HUDEP-2 (cell line): ENCODE measurements around the gene FAM47C.
"Not testable (repeated sequence)": the region's sequence is repeated elsewhere in the genome, so short reads cannot be mapped to it uniquely, and the experiment has no call there.

Source experiments
- DNase-seq, 76 experiments: peaks; one replicate each; lab custom pipeline; 2025; ENCODE audit not compliant: unreplicated experiment in 76 of 76; lab: John Stamatoyannopoulos, UW

Gene FAM47C

GRCh38 chrX:37008182-37008581 is at the start of gene FAM47C:
Gene FAM47C (plus strand): TSS chrX:37008366. CDS start chrX:37008411, 45 bp downstream.
- DNase-seq: not testable (repeated sequence)

DNA sequence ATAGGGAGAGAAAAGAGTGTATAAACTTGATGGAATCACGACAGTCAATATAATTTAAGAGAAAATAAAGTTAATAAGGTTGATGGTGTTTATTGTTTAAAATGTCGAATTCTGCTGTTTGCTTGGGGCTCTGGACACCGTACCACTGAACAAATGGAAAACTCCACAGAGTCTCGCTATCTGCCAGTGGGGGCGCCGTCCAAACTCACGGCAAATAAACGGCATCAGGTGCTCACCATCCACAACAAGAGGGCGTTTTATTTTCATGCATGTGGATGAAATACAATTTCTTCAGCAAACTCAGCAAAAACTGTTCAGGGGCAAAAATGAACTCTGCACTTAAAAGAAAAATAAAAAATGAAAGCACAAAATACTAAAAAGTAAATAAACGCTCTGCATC is 46.6 kb upstream of the FAM47C start:
- no peak for DNase-seq

DNA sequence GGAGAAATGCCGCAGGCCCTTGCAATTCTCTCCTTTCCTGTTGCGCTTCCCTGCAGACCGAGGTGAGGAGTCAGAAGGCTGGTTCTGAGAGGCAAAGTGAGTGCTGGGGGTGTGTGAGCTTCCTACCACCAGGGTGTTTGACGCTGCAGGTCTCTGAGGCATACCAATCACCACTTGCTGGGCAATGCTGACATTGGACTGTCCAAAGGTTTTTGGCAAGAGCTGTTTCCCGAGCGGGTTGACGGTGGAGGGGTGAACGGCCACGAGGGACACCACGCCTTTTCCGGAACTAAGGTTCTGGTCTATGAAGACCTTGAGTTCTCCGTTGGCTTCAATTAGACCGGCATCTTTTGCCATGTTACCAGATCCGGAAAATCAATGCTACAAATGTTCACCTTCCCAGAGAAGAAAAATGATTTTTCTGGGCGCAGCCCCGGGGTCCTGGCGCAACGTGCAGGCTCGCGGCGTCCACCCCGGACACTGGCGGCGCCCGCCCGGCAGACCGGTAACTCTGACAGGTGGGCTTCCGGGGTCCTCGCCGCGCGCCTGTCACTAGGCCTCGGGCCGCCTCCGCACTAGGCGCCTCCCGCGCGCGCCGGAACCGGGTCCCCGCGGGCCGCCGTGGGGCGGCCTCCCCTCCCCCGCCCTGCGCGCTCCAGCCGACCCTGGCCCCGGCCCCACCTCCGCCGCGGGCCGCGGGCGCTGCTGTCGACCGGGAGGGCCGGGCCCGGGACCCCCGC is 44.9 kb upstream of the FAM47C start:
- DNase-seq: no peak

DNA sequence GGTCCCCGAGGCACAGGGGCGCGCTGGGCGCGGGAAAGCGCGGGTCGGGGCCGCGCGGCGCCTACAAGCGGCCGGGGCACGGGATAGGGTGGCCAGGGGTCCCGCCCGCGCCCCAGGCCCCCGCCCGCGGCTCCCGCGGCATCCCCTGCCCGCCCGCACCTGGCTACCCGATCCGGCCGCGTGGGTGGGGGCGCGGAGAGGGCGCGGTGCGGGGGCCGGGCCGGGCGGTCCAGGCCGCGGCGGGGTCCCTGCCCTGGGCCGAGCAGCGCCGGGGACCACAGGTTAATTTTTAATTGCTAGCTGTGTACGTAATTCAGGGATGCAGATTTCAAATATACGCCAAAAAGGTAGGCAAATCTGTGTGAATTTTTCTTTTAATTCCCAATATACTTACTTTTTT is 44.3 kb upstream of the FAM47C start:
- no peak for DNase-seq

GRCh38 chrX:36973575-36973974 is 34.6 kb upstream of the FAM47C start:
- DNase-seq: no peak

- DNase-seq: no peak
These were observed 33.3 kb upstream of the FAM47C start for GRCh38 chrX:36974911-36975310.

DNA sequence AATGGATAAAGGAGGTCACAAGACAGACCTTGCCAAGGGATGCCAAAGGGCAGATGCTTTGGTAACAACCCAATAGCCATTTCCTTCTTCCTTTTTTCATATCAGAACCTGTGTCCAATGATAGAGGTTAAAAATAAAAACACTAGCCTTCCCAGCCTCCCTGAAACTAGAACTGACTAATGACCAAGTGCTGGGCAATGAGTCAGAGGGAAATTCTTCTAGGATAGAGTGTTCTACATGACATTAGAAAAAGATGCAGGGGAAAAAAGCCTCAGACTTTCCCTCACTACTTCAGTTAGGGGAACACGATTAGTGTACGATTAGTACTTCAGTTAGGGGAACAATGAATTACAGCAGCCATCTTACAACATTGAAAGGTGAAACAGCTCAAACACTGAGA is 29.3 kb upstream of the FAM47C start:
- DNase-seq: no peak

DNA sequence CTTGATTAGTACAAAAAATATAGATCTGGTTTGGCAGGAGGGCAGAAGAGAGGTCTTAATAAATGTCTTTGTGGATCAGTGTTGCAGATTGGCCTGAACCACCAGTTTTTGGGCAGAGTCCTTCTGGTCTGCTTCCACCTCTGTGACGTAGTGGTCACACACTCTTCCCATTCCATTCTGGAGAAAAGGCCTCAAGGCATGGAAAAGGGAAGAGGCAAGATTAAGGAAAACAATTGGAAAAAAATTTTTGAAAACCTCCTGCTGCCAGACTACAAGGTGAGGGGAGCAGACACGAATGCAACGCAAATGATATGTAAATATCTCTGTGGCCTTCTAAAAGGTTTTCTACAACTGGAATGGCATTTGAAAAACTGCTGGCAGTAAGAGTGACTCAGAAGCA is 24.3 kb upstream of the FAM47C start:
- DNase-seq: no peak

DNA sequence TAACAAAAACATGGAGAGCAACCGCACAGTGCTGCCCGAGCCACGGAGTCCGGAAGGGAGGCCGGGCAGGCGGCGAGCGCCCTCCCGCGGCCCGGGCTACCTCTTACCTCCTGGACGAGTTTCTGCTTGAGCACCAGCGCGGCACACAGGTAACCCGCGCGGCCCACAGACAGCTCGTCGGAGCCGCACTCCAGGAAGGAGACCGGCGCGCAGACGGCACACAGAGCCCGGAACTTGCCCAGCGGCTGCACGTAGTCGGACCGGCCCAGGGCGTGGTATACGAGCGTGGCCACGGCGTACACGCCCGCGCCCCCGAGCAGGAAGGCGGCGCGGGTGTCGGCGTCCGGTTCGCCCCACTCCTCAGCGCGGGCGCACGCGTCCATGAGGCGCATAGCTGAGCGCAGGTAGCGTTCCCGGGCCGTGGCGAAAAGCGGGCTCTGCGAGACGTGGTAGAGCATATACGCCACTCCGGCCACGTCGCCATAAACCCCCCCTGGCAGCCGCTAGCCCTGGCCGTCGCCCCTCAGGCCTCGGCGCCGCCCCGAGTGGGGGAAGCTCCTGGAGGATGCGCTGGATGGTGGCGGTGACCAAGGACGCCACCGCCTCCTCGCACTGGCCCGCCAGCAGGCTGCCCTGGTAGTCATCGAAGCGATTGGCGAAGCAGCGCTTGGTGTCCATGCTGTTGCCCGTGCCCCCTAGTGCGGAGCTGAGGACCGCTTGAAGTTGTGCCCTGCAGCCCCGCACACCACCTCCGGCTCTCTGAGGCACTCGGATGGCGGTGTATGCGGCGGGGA is 22.6 kb upstream of the FAM47C start:
- not testable (repeated sequence) for DNase-seq

DNA sequence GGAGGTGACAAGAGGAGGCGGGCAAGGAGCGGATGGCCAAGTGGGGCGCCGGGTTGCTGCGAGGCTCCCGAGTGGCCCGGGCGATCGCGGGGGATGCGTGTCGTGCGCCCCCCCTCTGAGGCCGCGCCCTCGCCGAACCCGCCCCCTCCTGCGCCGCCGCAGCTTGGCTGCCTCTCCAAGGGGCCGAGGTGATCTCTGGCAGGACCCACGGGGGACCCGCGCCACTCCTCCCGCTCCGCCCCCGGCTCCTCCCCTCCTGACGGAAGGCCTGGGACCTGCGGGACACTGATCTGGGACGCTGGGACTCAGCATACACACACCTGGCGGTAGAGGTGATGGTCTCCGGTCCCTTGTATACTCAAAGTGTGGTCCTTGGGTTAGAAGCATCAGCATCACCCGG is 21.9 kb upstream of the FAM47C start:
- no peak for DNase-seq

DNA sequence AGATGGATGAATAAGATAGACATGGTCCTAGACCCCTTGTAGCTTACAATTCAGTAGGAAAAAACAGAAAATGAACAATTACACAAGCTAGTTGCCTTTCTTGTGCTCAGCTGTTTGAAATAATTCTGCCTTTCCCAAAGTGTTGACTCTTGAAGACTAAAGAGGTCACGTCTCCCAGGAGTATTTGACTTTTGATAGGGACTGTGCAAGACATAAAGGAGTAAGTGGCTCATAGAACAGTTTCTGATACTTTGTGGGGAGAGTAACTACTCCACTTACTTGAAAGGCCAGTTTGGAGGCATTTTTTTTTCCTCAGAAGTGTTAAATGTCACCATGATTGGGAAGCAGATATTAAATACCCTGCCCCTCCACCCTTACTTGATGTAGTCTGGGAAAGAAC is 21.0 kb upstream of the FAM47C start:
- DNase-seq: not testable (repeated sequence)

DNA sequence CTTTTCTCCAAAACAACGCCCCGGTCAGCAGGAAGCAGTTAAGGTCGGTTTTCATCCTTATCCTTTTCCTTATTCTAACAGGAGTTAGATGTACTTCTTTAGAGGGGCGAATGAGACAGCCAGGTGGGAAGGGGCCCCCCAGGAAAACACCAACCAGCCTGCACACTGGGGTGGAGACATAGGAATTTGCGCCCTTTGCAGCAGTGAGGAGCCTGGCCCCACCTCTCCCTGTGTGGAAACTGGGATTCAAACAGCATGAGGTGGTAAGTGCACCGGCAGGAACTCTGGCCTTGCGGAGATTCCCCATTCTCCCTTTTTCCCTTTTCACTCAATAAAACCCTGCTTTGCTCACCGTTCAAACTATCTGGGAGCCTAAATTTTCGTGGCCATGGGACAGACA is 8.0 kb upstream of the FAM47C start:
- DNase-seq: no peak

- no peak for DNase-seq
These were observed 2.3 kb downstream of the FAM47C start for GRCh38 chrX:37010496-37010895.

DNA sequence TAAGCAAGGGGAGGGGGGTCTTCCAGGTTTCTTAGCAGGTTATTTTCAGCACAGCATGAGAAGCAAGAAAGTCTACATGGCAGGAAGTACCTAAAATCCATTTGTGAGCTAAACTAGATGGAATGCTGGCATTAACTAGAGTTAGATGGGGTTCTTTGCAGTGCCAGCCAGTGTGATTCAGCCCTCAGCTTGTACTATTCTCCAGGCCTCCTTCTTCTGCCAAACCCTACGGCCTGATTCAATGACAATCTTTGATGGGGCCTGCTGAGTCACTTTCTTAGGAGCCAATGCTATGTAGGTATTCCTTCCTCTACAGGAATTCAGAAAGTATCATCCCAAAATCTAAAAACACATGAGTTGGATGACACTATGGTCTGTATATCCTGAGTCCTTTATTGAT is 26.1 kb downstream of the FAM47C start:
- DNase-seq: not testable (repeated sequence)

DNA sequence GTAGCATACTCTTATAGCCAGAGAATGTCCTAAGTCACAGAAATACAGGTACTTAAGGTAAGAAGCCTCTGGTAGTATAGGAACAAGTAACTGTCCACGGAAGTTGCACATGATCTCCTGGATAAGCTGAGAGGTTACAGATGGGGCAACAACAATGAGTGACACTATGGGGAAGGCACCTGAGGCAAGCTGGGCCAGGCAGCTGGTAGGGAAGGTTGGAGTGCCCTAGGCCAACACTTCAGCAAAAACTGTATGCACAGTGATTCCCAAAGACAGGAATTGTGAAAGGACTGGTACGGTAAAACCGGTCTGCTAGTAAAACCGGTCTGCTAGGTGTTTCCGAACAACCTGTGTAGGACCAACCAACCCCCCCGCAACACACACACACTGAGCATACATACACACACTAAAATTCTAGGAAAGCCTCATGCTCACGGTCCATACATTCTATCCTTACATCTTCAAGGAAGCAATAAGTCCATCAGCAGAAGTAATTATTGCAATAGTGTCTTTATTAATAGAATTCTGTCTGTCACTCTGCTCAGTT is 28.6 kb downstream of the FAM47C start:
- not testable (repeated sequence) for DNase-seq

DNA sequence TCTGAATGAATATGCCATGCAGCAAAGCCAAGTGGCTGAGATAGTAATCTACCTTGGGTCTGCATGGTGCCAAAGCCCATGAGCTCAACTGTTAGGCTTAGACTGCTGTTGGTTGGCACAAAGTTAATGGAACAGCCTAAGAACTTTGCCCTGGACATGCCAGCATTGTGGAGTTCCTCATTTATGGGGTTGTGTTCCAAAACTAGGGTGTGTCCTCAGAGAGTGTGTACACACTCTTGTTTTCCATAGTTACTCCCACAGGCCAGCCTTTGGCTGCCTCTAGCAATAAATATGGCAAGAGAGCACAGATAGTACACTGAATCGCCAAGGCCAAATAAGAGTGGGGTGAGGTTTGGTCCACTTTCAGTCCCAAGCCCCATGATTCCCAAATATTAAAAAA is 30.6 kb downstream of the FAM47C start:
- not testable (repeated sequence) for DNase-seq

DNA sequence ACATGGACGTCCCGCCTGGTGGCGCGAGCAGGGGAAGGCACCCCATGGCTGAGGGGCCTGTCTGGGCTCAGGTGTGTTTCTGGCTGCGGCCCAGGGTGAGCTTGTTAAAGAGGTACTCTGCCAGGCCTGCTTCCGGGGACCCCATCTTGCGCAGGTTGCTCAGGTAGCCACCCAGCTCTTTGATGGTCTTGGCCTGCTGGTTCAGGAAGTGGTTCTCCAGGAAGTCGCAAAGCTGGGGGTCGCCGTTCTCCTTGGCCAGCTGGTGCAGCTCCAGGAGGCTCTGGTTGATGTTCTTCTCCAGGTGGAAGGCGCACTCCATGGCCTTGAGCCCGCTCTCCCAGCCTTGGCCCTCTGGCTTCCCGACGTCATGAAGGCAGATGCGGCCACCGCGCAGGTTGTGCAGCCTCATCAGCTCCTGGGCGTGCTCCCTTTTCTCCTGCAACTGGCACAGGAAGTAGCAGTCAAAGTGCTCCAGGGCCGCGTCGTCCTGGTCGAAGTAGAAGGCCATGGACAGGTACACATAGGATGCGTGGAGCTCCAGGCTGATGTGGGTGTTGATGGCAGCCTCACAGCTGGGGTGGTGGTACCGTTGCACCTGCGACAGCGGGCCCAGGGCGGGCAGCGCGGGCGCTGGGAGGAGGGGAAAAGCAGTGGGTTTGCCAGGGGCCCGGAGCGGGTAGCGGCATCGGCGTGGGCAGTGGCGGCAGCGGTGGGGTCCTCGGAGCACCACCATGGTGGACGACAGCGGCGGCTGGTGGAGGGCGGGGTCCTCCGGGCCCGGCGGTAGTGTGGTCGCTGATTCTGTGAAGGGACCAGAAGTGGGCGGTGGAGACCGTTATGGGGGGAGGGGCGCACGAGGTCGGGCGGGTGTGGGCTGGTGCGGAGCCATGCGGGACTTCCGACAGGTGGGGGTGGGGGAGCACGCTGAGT is 35.1 kb downstream of the FAM47C start:
- not testable (repeated sequence) for DNase-seq

DNA sequence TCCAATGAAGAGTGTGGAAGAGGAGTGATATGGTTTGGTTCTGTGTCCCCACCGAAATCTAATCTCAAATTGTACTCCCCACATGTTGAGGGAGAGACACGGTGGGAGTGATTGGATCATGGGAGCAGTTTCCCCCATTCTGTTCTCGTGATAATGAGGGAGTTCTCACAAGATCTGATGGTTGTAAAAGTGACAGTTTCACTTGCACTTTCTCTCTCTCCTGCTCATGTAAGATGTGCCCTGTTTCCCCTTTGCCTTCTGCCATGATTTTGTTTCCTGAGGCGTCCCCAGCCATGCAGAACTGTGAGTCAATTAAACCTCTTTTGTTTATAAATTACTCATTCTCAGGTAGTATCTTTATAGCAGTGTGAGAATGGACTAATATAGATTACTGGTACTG is 39.6 kb downstream of the FAM47C start:
- no peak for DNase-seq

GRCh38 chrX:37057572-37057971 is 49.4 kb downstream of the FAM47C start:
- DNase-seq: not testable (repeated sequence)

DNA sequence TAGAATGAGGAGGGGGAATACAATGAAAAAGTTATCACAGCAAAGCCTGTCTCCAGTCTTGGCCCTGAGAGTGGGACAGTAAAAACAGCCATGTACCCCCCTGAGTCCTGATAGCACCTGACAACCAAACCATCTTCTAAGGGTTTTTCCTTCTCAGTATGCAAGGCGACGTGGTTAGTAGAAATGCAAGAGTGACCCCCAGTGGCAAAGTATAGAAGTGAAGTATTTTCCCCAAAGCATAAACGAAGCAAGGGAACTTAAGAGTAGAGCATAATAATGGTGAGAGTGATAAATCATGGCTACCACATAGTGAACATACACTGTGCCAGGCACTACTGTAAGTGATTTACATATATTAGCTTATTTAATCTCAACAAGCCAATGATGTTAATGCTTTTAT is 52.8 kb downstream of the FAM47C start:
- DNase-seq: peak in 10 of 76 experiments; percentile 0 to 26 (median 1)
